ENCODE results near the gene ZCCHC7. TPM values are rescaled to one million over a fixed set of nuclear protein-coding genes. Genes with fewer than 3 reads are reported as not detected.
"Not testable (repeated sequence)": the region's sequence is repeated elsewhere in the genome, so short reads cannot be mapped to it uniquely, and the experiment has no call there.

Gene ZCCHC7
- total RNA-seq, 1 experiment from 2014 or later: 41.7 TPM

DNA sequence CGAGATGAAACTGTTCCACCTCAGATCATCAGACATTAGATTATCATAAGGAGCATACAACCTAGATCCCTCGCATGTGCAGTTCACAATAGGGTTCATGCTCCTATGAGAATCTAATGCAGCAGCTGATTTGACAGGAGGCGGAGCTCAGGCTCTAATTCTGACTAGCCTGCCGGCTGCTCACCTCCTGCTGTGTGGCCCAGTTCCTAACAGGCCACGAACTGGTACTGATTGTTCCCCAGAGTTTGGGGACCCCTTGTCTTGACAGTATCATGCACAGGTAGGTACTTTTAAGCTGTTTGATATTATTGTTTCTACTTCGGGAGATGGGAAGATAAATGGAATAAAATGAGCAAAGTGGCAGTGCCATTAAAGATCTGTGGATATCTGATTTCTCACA, 66.9 kb downstream of the ZCCHC7 start:
- intact Hi-C loops (cut with micrococcal nuclease): no loop called here
- H3K36me3 Mint-ChIP-seq (ENCODE audit: insufficient read depth, unreplicated experiment): peaks cover 26% of the 10 kb centered on the region

GRCh38 chr9:37187713-37188439, 67.5 kb downstream of the ZCCHC7 start:
- intact Hi-C loops (cut with micrococcal nuclease): no loop called here
- no TSS peak for BruUV-seq (replicated peaks)
- H3K4me1 Mint-ChIP-seq (ENCODE audit: insufficient read depth, unreplicated experiment): no peaks in the 10 kb centered on the region

More for the DNA sequence above, 66.9 kb downstream of the ZCCHC7 start:
- H3K4me1 Mint-ChIP-seq (ENCODE audit: insufficient read depth, unreplicated experiment): no peaks in the 10 kb centered on the region
- ChIA-PET POLR2A (interaction anchor here (0.7 kb wide), 1 partner anchor 27 kb away, joined by 3 read pairs; no protein-coding TSS in a partner anchor), CTCF (no interaction called here)
- no peak overlapping the region for H3K27ac Mint-ChIP-seq (ENCODE audit: low read depth, unreplicated experiment)
- H3K9me3 Mint-ChIP-seq (ENCODE audit: unreplicated experiment): no peaks in the 10 kb centered on the region
- no peak for TF ChIP-seq CTCF (IDR thresholded peaks at IDR 0.05; ENCODE audit: unreplicated experiment)
- H3K4me3 Mint-ChIP-seq (ENCODE audit: unreplicated experiment): no peak overlapping the region
- DNase-seq (ENCODE audit: unreplicated experiment): no peak
- no TSS peak for BruUV-seq (replicated peaks)
- no peaks in the 10 kb centered on the region for H3K27me3 Mint-ChIP-seq (ENCODE audit: insufficient read depth, unreplicated experiment)

GRCh38 chr9:37190739-37191138, 70.4 kb downstream of the ZCCHC7 start:
- DNase-seq (ENCODE audit: unreplicated experiment); POLR2A ChIA-PET; H3K27ac Mint-ChIP-seq (ENCODE audit: low read depth, unreplicated experiment); H3K4me1 Mint-ChIP-seq (ENCODE audit: insufficient read depth, unreplicated experiment); H3K27me3 Mint-ChIP-seq (ENCODE audit: insufficient read depth, unreplicated experiment); intact Hi-C loops (cut with micrococcal nuclease); BruUV-seq (replicated peaks); H3K9me3 Mint-ChIP-seq (ENCODE audit: unreplicated experiment); H3K4me3 Mint-ChIP-seq (ENCODE audit: unreplicated experiment): not testable (repeated sequence)
- H3K36me3 Mint-ChIP-seq (ENCODE audit: insufficient read depth, unreplicated experiment): peaks cover 37% of the 10 kb centered on the region
- CTCF ChIA-PET: interaction anchor here (0.6 to 1.0 kb wide), 4 partner anchors 15 to 139 kb away, joined by 3 to 5 read pairs (median 4); no protein-coding TSS in a partner anchor

More at GRCh38 chr9:37187713-37188439, 67.5 kb downstream of the ZCCHC7 start:
- DNase-seq (ENCODE audit: unreplicated experiment): no peak
- Mint-ChIP-seq H3K36me3 (ENCODE audit: insufficient read depth, unreplicated experiment) (peaks cover 29% of the 10 kb centered on the region), H3K27ac (ENCODE audit: low read depth, unreplicated experiment) (no peak overlapping the region), H3K27me3 (ENCODE audit: insufficient read depth, unreplicated experiment) (no peaks in the 10 kb centered on the region), H3K9me3 (ENCODE audit: unreplicated experiment) (no peaks in the 10 kb centered on the region), H3K4me3 (ENCODE audit: unreplicated experiment) (no peak overlapping the region)
- ChIA-PET CTCF (no interaction called here), POLR2A (interaction anchor here (0.7 kb wide), 1 partner anchor 26 kb away, joined by 3 read pairs; no protein-coding TSS in a partner anchor)
- no peak for TF ChIP-seq CTCF (IDR thresholded peaks at IDR 0.05; ENCODE audit: unreplicated experiment)

GRCh38 chr9:37191403-37192089, 71.2 kb downstream of the ZCCHC7 start:
- intact Hi-C loops (cut with micrococcal nuclease): no loop called here
- BruUV-seq (replicated peaks): no TSS peak
- CTCF ChIA-PET: interaction anchor here (0.6 kb wide), 1 partner anchor 14 kb away, joined by 3 read pairs; no protein-coding TSS in a partner anchor

More at GRCh38 chr9:37191403-37192089, 71.2 kb downstream of the ZCCHC7 start:
- H3K27ac Mint-ChIP-seq (ENCODE audit: low read depth, unreplicated experiment): no peak overlapping the region
- TF ChIP-seq CTCF (IDR thresholded peaks at IDR 0.05; ENCODE audit: unreplicated experiment): no peak
- POLR2A ChIA-PET: interaction anchor here (0.6 to 0.8 kb wide), 3 partner anchors 9 to 1002 kb away, joined by 3 to 4 read pairs (median 4); no protein-coding TSS in a partner anchor
- H3K4me3 Mint-ChIP-seq (ENCODE audit: unreplicated experiment): no peak overlapping the region
- no peak for DNase-seq (ENCODE audit: unreplicated experiment)
- peaks cover 7% of the 10 kb centered on the region for H3K4me1 Mint-ChIP-seq (ENCODE audit: insufficient read depth, unreplicated experiment)
- H3K36me3 Mint-ChIP-seq (ENCODE audit: insufficient read depth, unreplicated experiment): peaks cover 37% of the 10 kb centered on the region
- H3K9me3 Mint-ChIP-seq (ENCODE audit: unreplicated experiment): no peaks in the 10 kb centered on the region
- H3K27me3 Mint-ChIP-seq (ENCODE audit: insufficient read depth, unreplicated experiment): no peaks in the 10 kb centered on the region
